KMS-11 (cell line): ENCODE data around the gene USP48.

Experiments used
- H2AFZ ChIP-seq: fragments of 200-600 bp; sonication (generic); 2 replicates; pipeline ENCODE4 v1.6.1; 2016; ENCODE audit warnings: antibody characterized with exemption, mixed run types, low read depth
- H3K27ac ChIP-seq: fragments of 200-600 bp; sonication (generic); 2 replicates; pipeline ENCODE4 v1.6.1; 2016; ENCODE audit warnings: mild to moderate bottlenecking, mixed run types
- H3K27me3 ChIP-seq: fragments of 200-600 bp; sonication (generic); 2 replicates; pipeline ENCODE4 v1.6.1; 2017; ENCODE audit warnings: mild to moderate bottlenecking, low read depth, mixed run types, moderate library complexity; ENCODE audit not compliant: insufficient read depth
- H3K36me3 ChIP-seq: fragments of 200-600 bp; sonication (generic); 2 replicates; pipeline ENCODE4 v1.6.1; 2017; ENCODE audit warnings: mild to moderate bottlenecking, mixed run types; ENCODE audit not compliant: insufficient read depth
- H3K4me1 ChIP-seq: fragments of 200-600 bp; sonication (generic); 2 replicates; pipeline ENCODE4 v1.6.1; 2016; ENCODE audit warnings: mild to moderate bottlenecking, low read depth, mixed run types; ENCODE audit not compliant: poor library complexity, severe bottlenecking
- H3K4me2 ChIP-seq: fragments of 200-600 bp; sonication (generic); 2 replicates; pipeline ENCODE4 v1.7.0; 2016; ENCODE audit warnings: mild to moderate bottlenecking, mixed run types
- H3K4me3 ChIP-seq: fragments of 200-600 bp; sonication (generic); IDR thresholded peaks from 2 replicates; pipeline ENCODE4 v1.6.1; 2017; ENCODE audit warnings: low read depth, low read length, mixed read lengths; ENCODE audit not compliant: insufficient read depth
- H3K79me2 ChIP-seq: fragments of 200-600 bp; sonication (generic); 2 replicates; pipeline ENCODE4 v1.6.1; 2016; ENCODE audit warnings: low read depth, mixed run types; ENCODE audit not compliant: insufficient read depth
- H3K9ac ChIP-seq: fragments of 200-600 bp; sonication (generic); 2 replicates; pipeline ENCODE4 v1.6.1; 2016; ENCODE audit warnings: mild to moderate bottlenecking, mixed run types
- H4K20me1 ChIP-seq: fragments of 200-600 bp; sonication (generic); 2 replicates; pipeline ENCODE4 v1.6.1; 2016; ENCODE audit warnings: mild to moderate bottlenecking, mixed run types; ENCODE audit not compliant: insufficient read depth
- TF ChIP-seq, protein P1 (sequence below): fragments of 200-600 bp; sonication (generic); conservative IDR thresholded peaks from 2 replicates; pipeline ENCODE4 v1.6.1; 2017; ENCODE audit warnings: low read depth, mild to moderate bottlenecking, antibody characterized with exemption, low read length, moderate library complexity, mixed read lengths

Gene USP48

DNA sequence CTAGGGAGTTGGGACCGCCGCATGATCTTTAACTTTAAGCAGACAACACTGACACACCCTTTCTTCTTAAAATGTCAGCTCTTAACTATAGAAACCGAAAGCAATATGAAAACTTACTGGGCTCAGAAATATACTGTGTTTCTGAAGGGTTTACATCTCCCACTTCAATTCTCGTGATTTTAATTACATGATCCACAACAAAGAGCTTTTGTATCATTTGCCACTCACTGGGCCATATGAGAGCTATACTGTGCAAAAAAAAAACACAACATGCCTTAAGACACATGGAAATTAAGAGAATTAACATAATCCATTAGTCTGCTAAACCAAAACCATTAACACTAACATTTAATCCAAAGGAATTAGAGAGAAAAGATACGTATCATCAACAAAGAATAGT lies 78.8 kb downstream of the USP48 start:
- no peak overlapping the region for H3K9ac ChIP-seq
- peak overlapping the region; percentile 50 for H3K27ac ChIP-seq
- no peaks in the 10 kb centered on the region for H3K27me3 ChIP-seq
- peak overlapping the region; percentile 87 for H3K4me2 ChIP-seq
- no peaks in the 10 kb centered on the region for H3K36me3 ChIP-seq
- H3K4me3 ChIP-seq: no peak overlapping the region
- TF ChIP-seq, protein P1, sequence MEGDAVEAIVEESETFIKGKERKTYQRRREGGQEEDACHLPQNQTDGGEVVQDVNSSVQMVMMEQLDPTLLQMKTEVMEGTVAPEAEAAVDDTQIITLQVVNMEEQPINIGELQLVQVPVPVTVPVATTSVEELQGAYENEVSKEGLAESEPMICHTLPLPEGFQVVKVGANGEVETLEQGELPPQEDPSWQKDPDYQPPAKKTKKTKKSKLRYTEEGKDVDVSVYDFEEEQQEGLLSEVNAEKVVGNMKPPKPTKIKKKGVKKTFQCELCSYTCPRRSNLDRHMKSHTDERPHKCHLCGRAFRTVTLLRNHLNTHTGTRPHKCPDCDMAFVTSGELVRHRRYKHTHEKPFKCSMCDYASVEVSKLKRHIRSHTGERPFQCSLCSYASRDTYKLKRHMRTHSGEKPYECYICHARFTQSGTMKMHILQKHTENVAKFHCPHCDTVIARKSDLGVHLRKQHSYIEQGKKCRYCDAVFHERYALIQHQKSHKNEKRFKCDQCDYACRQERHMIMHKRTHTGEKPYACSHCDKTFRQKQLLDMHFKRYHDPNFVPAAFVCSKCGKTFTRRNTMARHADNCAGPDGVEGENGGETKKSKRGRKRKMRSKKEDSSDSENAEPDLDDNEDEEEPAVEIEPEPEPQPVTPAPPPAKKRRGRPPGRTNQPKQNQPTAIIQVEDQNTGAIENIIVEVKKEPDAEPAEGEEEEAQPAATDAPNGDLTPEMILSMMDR: no peak
- H4K20me1 ChIP-seq: no peaks in the 10 kb centered on the region; the same call in 1 of the 2 replicates
- no peak overlapping the region for H2AFZ ChIP-seq
- peaks cover 71% of the 10 kb centered on the region for H3K4me1 ChIP-seq
- no peaks in the 10 kb centered on the region for H3K79me2 ChIP-seq

DNA sequence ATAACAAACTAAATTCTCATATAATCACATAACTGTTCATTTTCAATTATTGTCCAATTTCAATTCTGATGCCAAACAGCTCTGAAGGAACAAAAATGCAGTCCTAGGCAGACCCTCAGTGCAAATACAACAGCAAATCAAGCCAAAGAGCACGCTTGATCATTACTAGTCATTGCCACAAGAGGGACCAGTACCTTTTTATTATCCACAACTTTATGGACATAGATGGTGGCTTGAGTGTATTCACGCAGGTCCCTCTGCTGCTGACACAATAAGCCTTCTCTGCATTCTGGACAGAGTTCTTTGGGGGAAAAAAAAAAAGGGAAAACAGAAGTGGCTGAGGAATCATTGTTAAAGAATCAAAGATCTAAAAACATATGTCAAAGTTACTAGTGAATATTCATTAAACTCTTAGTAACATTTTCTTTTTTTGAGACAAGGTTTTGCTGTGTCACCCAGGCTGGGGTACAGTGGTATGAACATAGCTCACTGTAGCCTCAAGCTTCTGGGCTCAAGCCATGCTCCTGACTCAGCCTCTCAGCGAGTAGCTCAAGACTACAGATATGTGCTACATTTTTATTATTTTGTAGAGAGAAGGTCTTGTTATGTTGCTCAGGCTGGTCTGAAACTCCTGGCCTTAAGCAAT lies 79.5 kb downstream of the USP48 start:
- H3K36me3 ChIP-seq: no peaks in the 10 kb centered on the region
- H3K27ac ChIP-seq: peak overlapping the region; percentile 50
- peak overlapping the region; percentile 7 for H3K4me3 ChIP-seq

DNA sequence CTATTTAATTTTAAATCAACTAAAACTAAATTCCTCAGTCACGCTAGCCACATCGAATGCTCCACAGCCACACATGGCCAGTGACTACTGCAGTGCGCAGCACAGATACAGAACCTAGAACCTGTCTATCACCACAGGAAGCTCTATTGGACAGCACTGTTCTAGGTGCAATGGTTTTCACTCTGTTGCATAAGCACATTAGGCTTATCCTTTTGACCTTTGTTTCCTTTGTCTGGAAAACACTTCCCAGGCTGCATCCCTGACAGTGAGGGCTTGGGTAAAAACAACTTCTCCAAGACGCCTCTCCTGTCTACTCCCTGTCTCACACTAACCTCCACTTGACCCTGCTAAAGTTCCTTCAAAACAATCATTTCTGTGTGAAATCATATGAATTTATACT lies 80.2 kb downstream of the USP48 start:
- Histone ChIP-seq H3K4me3 (peak overlapping the region; percentile 7), H3K9ac (no peak overlapping the region), H2AFZ (no peak overlapping the region), H3K27me3 (no peaks in the 10 kb centered on the region), H3K79me2 (no peaks in the 10 kb centered on the region), H3K27ac (no peak overlapping the region), H4K20me1 (no peaks in the 10 kb centered on the region; the same call in 1 of the 2 replicates), H3K36me3 (no peaks in the 10 kb centered on the region), H3K4me1 (peaks cover 83% of the 10 kb centered on the region), H3K4me2 (no peak overlapping the region)
- TF ChIP-seq, protein P1: no peak

More for the DNA sequence above, 79.5 kb downstream of the USP48 start:
- Histone ChIP-seq H3K9ac (no peak overlapping the region), H3K4me2 (peak overlapping the region; percentile 87), H3K79me2 (no peaks in the 10 kb centered on the region), H3K27me3 (no peaks in the 10 kb centered on the region), H3K4me1 (peaks cover 76% of the 10 kb centered on the region), H4K20me1 (no peaks in the 10 kb centered on the region; the same call in 1 of the 2 replicates), H2AFZ (no peak overlapping the region)
- TF ChIP-seq, protein P1: peak; percentile 73

DNA sequence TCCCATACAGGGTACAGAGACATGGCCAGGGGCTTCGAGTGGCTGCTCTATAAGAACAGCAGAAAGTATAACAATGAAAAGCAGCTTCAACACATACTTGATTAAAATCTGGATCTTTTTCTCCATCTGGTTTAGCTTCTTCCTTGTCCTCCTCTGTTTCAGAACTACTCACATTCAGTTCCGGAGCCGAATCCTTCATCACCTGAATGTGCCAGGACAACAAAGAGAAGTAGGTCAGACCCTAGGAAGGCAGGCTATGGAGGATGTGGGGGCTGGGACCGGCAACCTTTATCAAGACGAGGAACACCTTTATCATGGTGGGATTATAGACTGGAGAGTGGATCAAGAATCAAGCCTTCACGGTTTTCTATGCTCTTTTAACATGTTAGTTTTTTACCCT lies 81.5 kb downstream of the USP48 start:
- Histone ChIP-seq H4K20me1 (no peaks in the 10 kb centered on the region; the same call in 1 of the 2 replicates), H2AFZ (no peak overlapping the region), H3K27me3 (no peaks in the 10 kb centered on the region), H3K4me1 (peaks cover 84% of the 10 kb centered on the region), H3K4me2 (peak overlapping the region; percentile 26; the same call in 1 of the 2 replicates), H3K36me3 (no peaks in the 10 kb centered on the region), H3K9ac (no peak overlapping the region), H3K27ac (no peak overlapping the region; the same call in 1 of the 2 replicates), H3K4me3 (no peak overlapping the region), H3K79me2 (no peaks in the 10 kb centered on the region)
- TF ChIP-seq, protein P1: no peak
